Bone marrow (tissue), 2 donors: Measurements from ENCODE around the gene TASOR2.

ENCODE experiments used
- DNase-seq, 2 donors: peaks; one replicate each; lab custom pipeline; 2025; lab: John Stamatoyannopoulos, UW

Gene TASOR2

DNA sequence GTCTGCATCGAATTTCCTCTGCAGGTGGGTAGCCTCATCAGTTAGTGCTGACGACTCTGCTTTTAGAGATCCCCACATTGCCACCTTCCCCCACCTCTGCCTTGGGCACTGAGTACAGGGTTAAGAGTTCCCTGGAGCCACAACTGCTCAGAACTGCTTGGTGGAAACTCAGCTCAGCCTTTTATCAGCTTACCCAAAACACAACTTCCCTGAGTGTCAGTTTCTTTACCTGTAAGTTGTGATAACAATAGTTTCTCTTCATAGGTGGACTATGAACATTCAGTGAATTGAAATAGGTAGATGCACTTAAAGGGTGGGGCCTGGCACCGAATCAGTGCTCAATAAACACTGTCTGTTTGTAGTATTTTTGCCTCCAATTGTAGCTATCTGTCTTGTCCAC, 29.5 kb upstream of the TASOR2 start:
- no peak for DNase-seq

DNA sequence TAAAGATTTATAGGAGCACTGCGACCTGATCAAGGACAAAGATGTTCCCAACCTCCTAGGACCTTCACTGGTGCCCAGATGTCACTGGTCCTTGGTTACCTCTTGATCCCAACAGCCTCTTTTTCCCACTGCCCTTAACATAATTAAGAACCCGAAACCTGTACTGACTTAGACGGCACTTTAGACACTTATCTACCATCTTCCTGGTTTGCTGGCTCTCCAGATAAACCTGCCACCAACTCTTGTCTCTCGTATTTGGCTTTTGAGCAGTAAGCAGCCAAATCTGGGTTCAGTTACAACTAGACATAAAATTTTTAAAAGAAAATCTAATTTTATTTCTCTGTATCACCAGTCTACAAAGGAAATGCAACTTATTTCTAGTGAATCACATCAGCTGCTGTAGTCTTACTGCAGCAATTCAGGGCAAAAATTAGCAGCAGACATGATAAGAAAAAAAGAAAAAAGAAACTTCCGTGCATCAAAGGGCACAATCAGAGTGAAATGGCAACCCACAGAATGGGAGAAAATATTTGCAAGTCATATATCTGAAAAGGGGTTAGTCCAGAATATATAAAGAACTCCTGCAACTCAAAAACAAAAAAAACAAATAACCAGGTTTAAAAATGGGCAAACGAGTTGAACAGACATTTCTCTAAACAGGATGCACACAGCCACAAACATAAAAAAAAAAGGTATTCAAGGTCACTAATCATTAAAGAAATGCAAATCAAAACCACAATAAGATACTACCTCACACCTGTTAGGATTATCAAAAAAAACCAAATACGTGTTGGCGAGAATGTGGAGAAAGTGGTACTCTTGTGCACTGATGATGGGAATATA, 27.7 kb upstream of the TASOR2 start:
- DNase-seq = no peak

DNA sequence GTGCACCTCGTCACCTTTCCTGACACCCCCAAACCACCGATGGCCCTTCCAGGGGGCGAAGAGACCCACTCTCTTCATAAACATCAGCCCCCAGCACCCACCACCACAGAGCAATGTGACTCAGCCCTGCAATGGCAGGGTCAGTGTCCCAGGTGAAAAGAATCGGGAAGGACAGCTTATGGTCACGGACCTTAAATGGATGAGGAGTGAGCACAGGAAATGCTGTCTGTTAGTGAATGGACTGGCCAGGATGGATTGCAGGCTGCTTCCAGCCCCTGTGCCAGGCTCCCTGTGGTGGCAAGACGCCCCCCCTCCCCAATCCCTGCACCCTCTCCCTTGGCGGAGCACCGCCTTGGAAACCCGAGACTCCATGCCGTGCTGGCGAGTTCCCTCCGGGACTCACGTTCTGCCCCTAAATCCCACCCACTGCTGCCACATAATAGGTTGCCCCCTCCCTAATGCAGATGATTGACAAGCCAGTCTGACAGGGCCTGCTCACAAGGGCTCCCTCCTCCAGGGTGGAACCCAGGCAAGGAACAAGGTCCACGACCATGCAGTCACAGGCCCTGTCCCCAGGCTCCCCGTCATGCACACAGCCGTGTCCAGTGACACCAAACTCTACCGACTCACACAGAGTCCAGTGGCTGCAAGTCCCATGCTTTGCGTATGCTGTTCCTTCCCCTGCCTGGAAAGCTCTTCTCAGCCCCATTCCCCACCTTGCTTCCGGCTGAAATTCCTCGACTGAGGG, 25.6 kb upstream of the TASOR2 start:
- DNase-seq = no peak

DNA sequence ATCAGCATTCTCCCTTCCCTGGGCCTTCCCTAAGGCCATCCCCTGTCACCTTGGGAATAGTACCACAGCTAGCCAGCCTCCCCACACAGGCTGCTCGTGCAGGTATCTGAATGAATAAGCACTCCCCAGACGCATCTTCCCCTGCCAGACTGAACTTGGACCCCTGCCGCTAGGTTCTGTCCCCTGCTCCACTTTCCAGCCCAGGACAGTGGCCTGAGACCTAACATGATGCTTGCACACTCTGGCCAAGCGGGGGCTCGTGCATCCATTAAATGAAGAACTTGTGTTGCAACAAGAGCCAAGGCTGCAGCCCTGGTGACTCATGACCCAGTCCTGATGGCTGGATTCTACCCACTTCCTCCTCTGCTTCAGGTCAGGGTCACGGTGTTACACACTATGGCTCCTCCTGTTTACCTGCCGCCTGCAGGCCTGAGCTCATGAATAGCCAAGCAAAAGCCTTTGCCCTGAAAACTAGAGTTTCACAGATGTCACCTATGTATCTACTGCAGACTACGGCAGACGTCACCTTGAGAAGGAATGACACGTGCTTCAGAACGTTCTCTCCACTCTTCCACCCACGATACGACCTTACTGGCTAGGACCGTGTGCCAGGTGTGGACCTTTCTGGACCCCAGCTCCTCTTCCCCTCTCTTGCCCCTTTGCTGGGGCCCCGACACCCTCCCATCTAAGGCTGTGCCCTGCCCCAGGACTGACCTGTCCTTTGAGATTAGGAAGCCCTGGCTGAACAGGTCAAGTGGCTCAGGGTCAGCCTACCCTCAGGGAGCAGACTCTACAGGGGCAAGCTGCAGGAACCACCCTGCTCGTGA, 24.7 kb upstream of the TASOR2 start:
- DNase-seq = peak; percentile 11 to 27

DNA sequence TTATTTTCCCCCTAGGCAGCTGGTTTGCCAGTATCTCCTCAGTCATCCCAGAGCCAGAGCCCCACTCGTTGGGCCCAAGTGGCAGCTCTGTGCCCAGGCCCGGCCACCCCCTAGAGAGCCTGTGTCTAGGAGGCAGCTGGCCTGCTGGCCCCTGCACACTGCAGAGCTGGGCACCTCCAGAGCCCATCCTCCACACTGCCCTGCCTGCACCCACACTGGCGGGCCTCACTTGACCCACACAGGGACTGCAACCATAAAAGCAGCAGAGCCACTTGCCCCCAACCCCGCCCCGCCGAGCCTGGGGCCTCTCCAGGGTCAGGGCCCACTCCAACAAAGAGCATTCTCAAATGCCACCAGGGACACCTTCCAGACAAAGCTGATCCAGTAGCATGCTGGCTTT, 23.6 kb upstream of the TASOR2 start:
- no peak for DNase-seq

DNA sequence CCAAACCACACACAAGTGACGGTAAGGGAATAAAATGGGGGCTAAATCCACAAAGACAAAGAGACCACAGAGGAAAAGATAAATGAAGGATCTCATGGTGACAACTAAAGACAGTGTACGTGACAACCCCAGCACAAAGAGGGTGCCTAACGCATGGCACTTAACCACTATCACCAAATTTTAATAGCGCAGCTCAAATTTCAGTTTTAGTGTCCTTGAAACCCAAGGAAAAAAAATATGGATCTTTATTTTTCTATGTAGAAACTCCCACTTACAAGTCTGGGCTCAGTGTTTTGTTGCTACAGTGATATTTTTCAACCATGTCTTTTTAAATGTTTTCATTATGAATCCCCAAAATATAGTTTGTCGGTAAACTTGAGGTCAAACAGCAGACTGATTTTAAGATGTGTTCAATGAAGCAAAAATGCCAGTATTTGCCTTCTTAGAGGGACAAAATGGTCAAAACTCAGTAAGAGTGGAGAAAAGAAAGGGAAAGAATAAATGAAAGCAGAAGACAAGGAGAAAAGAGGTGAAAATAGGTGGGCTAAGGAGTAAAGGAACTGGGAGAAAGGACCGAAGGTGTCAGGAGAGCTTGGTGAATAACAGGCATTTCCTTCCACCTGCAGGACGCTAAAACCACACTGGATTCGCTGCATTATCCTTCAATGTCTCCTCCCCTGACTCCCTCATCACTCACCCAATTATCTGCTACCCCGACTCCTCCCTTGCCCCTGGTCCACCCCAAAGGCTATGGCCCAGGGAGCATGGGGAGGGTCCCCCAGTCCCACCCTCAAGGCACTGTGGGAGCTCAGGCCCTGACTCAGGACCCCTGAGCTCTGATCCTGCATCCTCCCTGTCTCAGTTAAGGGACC, 21.7 kb upstream of the TASOR2 start:
- DNase-seq = no peak

DNA sequence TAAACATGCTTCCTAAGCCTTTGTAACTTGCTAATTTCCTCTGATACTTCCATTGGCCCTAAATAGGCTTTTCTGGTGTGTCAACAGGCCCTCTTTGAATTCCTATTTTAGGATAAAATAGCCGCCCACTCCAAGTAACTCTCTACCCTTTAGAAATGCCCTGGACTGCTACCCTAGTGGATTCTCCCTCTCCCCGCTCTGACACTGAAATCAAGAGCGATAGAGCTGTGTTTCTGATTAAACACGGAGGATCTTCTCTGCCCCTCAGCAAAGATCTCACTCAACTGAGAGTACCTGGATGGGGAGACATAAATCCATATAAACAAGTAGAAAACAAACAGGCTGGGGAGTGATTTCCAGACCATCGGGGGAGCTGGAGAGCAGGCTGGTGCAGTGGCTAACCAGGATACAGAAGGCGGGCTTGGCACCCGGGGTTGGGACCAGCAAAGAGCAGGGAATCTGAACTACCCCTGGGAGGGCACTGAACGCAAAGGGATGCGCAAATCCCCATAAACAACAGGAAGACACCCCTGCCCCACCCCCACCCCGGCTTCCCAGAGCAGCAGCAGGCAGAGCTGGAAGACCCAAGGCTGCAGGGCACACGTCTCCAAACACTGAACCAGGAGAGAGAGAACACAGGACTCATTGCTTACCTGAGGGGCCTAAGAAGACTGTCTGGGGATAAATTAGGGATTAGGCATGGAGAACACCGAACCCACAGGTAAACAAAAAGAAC, 20.8 kb upstream of the TASOR2 start:
- no peak for DNase-seq

DNA sequence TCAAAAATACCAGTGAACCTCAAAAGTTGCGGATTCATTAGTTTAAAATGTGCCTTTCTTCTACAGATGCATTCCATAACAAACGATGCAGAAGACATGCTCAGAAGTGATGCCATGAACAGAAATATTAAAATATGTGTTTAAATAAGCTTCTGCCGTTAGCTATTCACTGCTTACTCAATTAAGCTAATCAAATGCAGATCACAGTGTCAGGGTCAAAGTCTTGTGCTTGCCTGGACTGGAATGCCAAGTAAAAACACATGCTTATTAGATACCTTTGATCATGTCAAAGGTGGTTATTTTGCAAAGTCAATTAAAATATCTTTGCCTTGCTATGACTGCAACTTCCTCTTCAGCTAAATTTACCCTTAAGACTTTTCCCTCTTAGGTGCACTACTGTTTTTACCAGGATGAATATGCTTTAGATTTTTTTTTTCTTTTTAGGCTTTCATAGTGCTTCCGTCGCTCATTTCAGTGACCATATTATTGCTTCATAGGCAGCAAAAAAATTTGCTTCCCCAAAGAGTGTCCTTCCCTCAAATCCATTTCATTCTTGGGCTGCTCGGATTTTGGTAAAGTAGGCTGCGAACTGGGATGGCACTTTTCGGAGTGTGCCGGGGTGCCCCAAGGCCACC, 19.1 kb upstream of the TASOR2 start:
- no peak for DNase-seq

DNA sequence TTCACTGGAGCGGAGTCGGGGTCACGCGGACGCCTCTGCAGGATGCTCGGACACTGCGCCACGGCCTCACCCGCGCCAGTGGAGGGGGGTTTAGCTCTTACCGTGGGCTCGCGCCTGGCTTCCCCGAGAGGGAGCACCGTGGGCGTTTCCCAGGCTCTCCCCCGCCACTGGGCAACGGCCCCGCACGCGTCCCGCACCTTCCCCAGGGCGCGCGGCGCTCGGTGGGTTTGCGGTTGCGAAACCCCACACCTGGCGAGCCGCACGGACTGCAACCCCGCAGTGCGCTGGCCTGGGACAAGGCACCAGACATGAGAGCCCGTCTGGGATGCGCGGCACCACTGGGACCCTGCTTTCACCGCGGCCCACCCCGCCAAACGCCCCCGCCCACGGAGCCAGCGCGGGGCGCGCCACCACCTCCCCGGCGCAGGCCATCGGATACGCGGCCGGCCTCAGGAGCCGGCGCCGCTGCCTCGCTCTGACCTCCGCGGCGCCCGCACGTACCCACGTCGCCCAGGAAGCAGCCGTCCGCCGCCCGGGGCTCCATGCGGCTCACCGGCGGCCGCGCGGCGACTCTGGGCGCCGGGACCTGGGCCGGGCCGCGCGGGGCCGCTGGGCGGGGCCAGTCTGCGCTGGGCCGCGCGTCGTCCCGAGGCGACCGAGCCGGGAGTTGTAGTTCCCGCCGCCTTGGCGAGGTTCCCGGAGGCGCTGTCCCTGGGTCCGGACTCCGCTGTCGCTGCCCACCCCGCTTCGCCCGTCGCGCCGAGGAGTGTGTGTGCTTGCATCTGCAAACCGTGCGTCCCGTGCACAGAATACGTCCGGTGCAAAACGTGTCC, 18.4 kb upstream of the TASOR2 start, which contains the start of gene ASB13:
Gene ASB13 (minus strand): TSS at position 588 of the 833 bp plus-strand sequence. CDS start 44 bp downstream, at position 544.
- DNase-seq = no peak

DNA sequence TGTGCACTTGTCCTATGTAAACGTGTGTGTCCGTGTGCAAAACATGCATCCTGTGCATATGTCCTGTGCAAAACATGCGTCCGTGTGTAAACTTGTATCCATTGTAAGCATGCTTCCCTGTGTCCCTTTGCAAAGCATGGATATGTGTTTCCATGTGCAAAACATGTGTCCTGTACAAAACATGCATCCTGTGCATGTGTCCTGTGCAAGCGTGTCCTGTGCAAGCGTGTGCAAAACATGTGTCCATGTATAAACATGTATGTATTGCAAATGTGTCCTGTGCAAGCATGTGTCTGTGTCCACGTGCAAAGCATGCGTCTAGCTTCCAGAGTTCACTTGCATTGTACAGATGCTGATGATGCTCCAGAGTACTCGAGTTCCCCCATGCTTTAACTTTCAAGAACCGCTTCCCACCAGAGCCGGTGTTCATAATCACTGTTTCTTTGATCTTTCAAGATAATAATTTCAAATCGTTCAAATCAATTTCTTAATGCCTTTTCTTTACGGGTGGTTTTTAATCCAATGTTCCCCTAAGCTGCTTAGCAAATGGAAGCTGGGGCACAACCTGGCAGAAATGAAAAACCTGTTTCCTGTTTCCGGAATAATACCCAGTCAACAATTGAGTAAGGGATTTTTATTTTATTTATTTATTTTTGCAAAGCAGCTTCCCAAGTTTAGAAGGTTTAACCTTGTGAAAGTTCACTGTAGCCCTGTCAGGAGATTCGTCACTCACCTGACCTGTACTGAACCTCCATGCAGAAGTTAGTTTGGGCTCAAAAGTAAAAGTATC, 17.6 kb upstream of the TASOR2 start:
- DNase-seq = no peak

DNA sequence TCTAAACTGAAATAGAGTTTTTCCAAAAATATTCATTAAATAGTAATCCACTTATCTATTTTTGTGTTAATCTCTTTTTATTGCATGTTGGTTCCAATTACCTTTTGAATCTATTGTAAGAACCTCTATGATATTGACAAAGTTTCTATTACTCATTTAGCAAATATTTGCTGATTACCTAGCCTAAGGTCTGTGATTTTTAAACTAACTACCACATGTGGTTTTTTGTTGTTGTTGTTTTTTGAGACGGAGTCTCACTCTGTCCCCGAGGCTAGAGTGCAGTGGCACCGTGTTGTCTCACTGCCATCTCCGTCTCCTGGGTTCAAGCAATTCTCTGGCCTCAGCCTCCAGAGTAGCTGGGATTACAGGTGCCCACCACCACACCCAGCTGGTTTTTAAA, 16.2 kb upstream of the TASOR2 start:
- DNase-seq = no peak

DNA sequence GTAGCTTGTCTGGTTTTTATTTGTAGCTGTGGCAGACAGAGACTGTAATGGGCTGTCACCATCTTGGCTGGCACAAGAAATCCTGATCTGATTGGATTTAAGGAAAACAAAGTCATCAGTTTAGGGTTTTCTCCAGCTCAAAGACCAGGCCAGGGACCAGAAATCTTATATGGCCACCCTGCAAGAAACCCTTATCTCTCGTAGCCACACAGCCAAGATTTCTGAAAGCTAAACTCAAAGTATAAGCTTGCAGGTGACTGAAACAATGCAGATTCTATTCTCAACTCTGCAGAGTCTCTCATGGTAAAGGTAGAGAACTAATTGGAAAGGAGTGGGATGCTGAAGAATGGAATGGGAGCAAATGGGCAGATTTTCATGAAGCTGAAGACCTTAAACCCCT, 15.0 kb upstream of the TASOR2 start:
- no peak for DNase-seq

DNA sequence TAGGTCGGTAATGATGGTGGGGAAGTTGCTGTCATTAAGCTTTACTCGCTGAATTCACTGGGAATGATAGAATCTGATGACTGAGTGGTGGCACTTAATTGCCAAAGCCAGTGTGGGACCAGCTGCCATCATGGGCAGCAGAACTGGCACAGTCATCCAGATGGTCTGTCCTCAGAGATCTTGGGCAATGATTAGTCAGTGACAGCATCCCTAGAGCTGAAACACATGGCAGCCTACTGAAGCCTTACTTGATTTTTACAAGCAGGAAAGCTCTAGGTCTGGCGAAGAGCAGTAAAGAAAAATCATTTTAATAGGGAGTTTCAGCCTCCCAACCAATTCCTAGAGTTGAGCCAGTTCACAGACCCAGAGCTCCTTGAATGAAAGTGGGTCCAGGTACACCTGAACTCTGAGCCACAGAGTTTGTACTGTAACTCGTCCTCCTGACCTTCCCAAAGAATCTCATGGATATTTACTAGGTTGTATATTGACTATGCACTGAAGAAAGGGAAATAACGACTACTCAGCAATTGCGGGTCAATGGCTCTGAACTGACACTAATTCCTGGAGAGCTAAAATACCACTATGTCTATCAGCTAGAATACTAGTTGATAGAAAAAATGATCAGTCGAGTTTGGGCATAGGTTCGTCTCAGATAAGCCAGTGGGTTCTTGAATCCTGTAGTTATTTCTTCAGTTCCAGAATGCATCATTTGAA, 13.8 kb upstream of the TASOR2 start:
- DNase-seq = no peak

DNA sequence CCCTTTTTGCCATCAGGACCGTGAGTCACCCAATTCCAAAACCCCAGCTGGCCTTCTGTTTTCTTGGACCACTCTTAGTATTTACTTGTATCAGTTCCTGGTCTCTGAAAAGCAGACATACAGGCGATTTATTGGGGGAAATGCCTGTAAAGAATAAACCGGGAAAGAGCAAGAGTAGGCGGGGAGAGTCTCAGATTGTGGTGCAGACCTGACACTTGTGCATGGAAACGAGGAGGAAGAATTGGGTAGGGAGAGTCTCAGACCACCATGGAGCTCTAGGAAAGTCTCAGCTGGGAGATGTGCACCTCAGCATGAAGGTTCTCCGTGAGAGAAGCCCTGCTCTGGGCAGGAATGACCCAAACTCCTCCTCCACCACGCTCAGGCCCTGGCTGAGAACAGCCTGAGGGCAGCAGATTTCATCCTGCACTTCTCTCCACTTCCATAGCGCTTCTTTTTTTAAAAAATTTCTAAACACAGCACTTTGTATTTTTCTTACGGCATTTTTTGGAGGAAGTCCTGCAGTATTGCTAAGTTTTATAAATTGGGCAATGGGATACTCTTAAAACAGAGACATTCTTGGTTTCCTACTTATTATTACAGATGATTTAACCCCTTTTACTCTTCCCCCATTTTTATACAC, 6.1 kb upstream of the TASOR2 start:
- DNase-seq = no peak

DNA sequence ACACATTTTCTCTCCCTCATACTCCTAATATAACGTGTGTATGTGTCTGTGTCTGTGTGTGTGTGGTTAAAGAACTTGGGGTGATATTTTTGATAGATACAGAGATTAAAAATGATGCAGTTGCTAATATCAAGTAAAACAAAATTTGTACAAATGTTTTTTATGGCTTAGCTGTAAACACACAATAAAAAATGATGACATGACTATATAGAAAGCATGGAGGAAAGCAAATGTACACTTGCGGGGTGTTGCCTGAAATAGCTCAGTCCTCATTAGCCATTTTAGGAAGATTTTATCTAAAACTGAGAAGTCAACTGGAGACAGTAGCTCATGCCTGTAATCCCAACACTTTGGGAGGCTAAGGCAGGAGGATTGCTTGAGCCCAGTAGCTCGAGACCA, 5.6 kb upstream of the TASOR2 start:
- DNase-seq = no peak

DNA sequence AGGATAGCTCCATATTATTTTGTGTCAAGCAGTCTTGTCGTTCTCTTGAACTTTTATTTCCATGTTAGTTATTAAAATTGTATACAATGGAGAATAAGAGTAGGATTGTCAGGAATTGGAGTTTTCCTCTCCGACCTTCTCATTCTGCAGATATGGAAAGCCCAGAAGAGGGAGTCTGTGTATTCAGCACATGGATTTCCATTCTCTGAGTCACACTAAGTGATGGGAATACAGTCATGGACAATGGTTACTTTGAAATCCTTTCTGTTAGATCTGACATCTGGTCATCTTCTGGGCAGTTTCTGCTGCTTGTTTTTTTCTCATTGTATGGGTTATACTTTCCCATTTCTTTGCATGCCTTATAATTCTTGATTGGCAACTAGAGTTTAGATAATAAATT, 5.0 kb upstream of the TASOR2 start:
- DNase-seq = no peak

DNA sequence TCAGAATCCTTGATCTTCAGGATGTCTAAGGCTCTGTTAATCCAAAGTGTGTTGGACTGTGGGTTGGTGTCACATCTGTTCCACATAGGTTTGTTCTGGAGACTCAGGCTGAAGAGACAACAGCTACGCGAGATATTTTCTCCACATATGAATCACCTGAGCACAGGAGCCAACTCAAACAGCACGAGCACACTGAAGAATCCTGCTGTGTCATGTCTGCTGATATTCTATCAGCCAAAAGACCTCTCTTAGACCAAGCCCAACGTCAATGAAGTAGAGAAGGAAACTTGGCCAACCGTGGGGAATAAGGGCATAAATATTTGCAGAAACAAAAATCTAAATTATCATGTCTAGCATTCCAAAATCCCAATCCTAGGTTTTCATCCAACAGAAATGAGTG, 2.7 kb upstream of the TASOR2 start:
- DNase-seq = no peak
